A549 (cell line): Measurements from ENCODE around the gene ARHGAP31.

ENCODE experiments used
- CTCF ChIP-seq: fragments of >200 bp; sonication (Bioruptor Twin); formaldehyde crosslinking; IDR thresholded peaks from 3 replicates; pipeline ENCODE4 v1.5.1; 2016
- PHF8 ChIP-seq: fragments of 200-600 bp; sonication (generic); IDR thresholded peaks from 2 replicates; pipeline ENCODE4 v1.6.1; 2016; ENCODE audit warnings: low read depth, mild to moderate bottlenecking, antibody characterized with exemption, moderate library complexity, borderline replicate concordance
- POLR2A ChIP-seq: IDR thresholded peaks from 2 replicates; pipeline ENCODE4 v1.6.1; 2012; ENCODE audit warnings: mild to moderate bottlenecking, low read length
- REST ChIP-seq: fragments of 200-600 bp; sonication (generic); IDR thresholded peaks from 2 replicates; pipeline ENCODE4 v1.6.1; 2016; ENCODE audit warnings: antibody characterized with exemption, mild to moderate bottlenecking, moderate library complexity

- TF ChIP-seq CTCF (no peak), POLR2A (no peak), REST (no peak), PHF8 (no peak)
Observed at GRCh38 chr3:119402791-119403190, 108.6 kb downstream of the ARHGAP31 start.
